GM21381 (cell line): ENCODE measurements around the gene DENND1A.

ENCODE experiments used
- ATAC-seq: cut with Tn5 transposase; IDR thresholded peaks from one replicate; pipeline ENCODE4 v1.9.1; 2021; ENCODE audit warnings: mild to moderate bottlenecking, moderate library complexity; ENCODE audit not compliant: unreplicated experiment

Gene DENND1A

DNA sequence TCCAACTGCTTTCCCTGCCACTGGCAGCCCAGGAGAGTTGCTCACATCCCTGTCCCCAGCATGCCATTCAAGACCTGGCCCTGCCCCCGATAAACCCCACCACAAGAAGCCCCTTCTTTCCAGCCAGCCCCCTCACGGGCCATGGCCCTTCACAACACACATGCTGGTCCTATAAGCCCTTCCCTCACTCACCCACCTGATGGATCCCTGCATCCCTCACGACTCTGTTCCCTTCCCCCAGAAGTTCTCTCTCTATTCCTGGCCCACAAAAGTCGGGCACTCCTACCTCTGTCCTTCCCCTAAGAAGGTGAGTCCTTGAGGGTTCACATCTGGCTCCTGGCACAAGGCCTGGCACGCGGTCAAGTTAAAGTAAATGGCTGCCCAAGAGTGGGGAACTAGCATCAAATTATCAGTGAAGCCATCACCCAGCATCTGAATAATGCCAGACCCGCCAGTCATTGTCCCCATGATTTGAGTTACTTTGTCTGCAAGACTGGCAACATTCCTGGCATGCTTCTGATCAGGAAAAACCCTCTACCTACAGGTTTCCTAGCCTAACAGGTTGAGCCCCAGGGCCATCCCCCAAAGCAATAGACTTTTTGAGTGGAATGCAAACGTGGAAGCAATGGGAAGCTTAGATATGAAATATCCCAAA lies 508.0 kb downstream of the DENND1A start:
- ATAC-seq: no peak

GRCh38 chr9:123421186-123421585 lies 508.7 kb downstream of the DENND1A start:
- no peak for ATAC-seq

GRCh38 chr9:123420592-123421111 lies 509.3 kb downstream of the DENND1A start:
- ATAC-seq: no peak

DNA sequence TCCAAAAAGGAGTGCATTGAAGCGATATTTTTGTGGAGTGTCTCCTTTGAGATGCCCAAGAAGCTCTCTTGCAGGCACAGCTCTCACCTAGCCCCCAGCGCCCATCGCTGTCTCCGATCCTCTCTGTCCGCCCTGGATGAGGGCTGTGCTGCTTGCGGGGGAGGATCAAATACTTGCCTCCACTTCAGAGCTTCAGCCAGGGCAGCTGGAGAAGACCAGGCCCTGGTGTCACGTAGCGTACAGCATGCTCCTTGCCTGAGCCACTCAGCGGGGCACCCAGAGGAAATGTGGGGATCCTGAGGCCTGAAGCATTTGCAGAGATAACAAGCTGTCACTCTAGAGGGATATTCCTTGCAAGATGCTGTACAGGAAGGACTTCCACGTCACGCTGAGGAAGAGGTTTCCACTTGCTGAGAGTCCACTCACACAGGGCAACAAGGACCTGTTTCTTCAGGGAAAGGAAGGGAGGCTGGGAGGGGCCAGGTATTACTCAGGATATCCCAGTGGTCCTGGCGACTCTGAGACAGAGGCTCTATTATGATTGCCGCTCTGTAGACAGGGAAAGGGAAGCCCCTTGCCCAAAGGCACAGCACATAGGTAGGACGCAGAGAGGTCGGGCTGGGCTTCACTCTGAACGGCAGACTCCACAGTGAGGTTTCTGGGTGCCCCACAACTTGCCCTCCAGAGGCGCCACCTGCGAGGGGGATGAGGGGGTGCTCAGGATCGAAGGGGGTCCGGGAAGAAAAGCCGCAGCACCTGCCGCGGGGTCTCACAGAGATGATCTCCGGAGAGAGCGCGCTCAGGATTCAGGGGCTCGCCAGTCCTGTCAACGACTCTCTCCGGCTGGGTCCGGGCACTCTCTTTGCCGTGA lies 510.0 kb downstream of the DENND1A start:
- no peak for ATAC-seq

- ATAC-seq: no peak
Observed at GRCh38 chr9:123419091-123419490, 510.8 kb downstream of the DENND1A start.

DNA sequence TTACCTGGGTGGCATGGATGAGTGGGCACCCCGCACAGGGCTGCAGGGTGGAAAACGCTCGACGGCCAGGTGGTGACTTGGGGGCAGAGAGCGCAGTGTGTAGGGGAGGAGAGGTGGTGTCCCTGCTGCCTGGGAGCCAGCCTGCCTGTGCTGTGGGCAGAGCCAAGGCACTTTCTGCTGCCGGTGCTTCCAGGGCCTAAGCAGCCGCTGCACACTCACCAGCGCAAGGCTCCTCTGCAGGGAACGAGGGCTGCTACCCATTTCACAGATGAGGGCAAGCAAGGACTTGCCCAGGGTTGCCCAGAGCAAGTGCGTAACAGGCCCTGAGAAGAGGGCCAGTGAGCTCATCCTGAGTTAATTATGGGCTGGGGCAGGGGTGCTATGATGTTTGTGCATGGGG lies 511.4 kb downstream of the DENND1A start:
- ATAC-seq: no peak

DNA sequence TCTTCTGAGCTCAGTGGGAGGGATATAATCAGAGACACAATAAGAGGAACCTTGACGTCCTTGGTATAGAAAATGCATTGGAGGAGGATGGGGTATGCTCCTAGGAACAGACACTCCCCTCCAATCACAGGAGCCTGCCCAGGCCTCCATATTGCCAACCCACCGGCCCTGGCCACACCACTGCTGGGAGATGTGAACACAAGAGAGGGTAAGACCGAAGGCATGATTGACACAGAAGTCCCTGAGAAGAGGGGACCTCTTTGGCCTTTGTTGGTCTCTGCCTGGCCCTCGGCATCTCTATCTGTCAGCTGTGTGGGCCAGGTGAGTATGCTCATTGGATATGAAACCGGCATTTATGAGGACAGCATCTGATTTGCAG lies 511.9 kb downstream of the DENND1A start:
- ATAC-seq: no peak

- no peak for ATAC-seq
Observed at GRCh38 chr9:123417289-123418051, 512.5 kb downstream of the DENND1A start.

DNA sequence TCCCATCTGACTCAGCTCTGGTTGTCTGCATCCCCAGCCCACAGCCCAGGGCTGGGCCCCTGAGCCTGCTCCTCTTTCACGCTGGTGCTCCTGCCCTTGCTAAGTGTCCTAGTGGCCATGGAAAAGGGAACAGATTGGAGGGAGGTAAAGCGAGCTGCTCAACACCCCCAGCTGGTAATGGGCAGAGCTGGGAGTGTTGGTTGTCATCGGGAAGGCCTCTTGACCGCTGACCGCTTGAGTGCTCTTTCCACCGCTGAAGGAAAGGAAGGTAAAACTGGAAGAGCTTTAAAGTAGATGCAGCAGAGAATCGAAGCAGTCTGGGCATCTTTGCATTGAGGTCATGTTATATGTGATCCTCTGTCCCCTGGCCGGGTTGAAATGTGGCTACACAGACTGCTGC lies 513.8 kb downstream of the DENND1A start:
- no peak for ATAC-seq

- no peak for ATAC-seq
Observed at GRCh38 chr9:123414936-123415930, 514.7 kb downstream of the DENND1A start.

- no peak for ATAC-seq
Observed at GRCh38 chr9:123414204-123414603, 515.7 kb downstream of the DENND1A start.

DNA sequence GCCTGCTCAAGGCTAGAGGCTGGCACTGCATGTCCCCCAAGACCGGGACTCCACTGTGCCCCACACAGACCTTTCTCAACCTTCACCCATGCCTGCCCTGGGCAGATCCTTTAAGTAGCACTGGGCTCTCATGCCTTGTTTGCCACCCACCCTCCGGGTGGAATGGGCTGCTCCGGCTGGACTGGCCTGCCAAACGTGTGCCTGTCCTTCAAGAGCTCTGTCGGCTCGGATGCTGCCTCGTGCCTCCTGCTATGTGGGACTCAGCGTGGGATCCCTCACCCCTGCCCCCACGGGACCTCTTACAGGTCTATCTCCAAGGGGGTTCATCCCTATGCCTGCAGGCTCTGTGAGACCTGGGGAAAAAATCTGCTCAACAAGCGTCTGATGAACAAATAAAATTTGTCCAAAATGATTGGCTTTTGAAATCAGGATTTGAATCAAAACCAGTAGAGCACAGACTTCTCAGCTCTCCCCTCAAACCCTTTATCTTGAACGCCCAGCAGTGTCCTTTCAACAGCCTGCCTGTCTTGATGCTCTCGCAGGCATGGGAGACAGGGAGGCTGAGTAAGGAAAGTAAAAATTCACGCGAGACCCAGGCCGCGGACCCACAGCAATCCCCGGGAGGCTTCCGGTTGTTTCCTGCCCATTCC lies 517.6 kb downstream of the DENND1A start:
- no peak for ATAC-seq

DNA sequence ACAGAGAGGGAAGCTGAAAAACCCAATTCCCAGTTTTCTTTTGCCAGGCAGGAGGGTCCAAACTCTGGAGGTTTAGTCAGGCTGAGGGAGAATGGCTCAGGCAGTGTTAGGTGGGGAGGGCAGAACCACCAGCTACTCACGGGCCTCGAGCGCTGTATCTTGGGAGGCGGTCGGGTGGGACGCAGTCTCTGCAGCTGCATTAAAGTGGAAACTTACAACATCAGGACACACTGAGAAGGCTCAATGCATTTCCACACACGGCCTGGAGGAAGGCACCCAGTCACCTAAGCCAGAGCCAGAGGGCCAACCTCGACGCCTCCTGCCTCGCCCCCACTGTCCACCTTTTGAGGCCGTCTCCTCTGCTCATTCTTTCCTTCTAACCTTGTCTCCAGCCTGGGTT lies 518.3 kb downstream of the DENND1A start:
- no peak for ATAC-seq

GRCh38 chr9:123411191-123411590 lies 518.7 kb downstream of the DENND1A start:
- ATAC-seq: no peak

DNA sequence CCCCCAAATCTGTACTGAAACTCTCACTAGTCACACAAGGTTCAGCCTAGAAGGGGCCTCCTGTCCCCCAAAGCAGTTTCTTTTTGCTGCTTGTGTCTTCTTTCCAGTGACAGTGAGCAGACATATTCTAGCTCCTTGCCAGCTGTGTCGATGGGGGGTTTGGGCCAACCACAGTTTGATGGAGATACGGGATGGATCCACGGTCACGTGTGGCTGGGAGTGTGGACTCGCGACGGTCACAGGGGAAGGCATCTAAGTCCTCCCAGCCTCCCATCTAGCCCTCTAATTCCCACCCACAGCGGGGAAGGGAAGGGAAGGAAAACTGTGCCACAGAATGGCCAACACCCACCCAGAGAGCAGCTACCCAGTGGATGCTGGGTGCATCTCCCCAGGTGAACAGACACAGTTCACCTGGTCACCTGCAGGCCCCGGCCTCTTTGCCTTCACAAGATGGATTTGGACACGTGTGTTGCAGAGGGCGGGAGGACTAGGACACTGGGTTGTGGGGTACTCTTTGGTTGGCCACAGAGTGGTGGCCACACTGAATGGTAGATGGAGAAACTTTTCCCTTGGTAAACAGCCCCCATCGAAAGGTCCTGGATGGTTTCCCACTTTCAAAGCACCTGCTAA lies 519.5 kb downstream of the DENND1A start:
- no peak for ATAC-seq

- no peak for ATAC-seq
Observed at GRCh38 chr9:123408313-123409262, 521.3 kb downstream of the DENND1A start.

DNA sequence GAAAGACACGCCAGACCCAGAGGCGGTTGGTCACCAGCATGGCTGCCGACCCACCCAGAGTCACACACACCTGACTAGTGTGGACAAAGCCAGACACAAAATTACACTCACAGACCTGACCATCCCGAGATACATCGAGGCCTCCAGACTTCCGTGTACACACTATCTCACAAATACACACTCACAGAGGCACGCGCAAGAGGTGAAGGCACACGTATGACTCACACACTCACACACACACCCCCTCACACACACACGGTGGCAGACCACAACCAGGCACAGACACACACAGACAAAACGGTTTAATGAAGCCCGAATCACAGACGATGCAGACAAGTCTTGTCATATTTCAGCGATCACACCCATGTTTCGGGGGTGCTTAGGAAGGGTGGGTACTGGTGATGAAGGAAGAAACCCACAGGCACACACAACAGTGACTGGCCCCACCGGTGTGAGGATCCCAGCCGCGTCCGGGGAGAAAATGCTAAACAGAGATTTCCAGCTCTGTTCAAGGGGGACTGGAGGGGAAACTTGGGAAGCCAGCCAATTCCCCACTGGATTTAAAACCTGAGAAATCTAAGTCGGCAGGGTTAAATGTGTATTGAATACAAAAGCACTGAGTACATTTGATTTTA lies 522.6 kb downstream of the DENND1A start:
- no peak for ATAC-seq
